Ishikawa (cell line): ENCODE measurements around the gene HSH2D.

Experiments
- CEBPB ChIP-seq: IDR thresholded peaks from 2 replicates; pipeline ENCODE4 v1.6.1; 2012
- CREB1 ChIP-seq: IDR thresholded peaks from 2 replicates; pipeline ENCODE4 v1.6.1; 2012; ENCODE audit warnings: low read depth
- EGR1 ChIP-seq: IDR thresholded peaks from 2 replicates; pipeline ENCODE4 v1.6.1; 2012
- EP300 ChIP-seq: IDR thresholded peaks from 2 replicates; pipeline ENCODE4 v1.6.1; 2012; ENCODE audit warnings: borderline replicate concordance
- FOXM1 ChIP-seq: IDR thresholded peaks from 2 replicates; pipeline ENCODE4 v1.6.1; 2012; ENCODE audit warnings: low read depth, borderline replicate concordance
- MAX ChIP-seq: IDR thresholded peaks from 2 replicates; pipeline ENCODE4 v1.6.1; 2012
- NFIC ChIP-seq: IDR thresholded peaks from 2 replicates; pipeline ENCODE4 v1.6.1; 2012
- RAD21 ChIP-seq: IDR thresholded peaks from 2 replicates; pipeline ENCODE4 v1.6.1; 2012; ENCODE audit warnings: low read depth
- TAF1 ChIP-seq: IDR thresholded peaks from 2 replicates; pipeline ENCODE4 v1.6.1; 2012; ENCODE audit warnings: low read depth, mild to moderate bottlenecking
- TCF12 ChIP-seq: IDR thresholded peaks from 2 replicates; pipeline ENCODE4 v1.6.1; 2012; ENCODE audit warnings: low read depth
- TEAD4 ChIP-seq: IDR thresholded peaks from 2 replicates; pipeline ENCODE4 v1.6.1; 2012
- USF1 ChIP-seq: IDR thresholded peaks from 2 replicates; pipeline ENCODE4 v1.6.1; 2012
- YY1 ChIP-seq: IDR thresholded peaks from 2 replicates; pipeline ENCODE4 v1.6.1; 2012; ENCODE audit warnings: low read depth
- ZBTB7A ChIP-seq: IDR thresholded peaks from 2 replicates; pipeline ENCODE4 v1.6.1; 2012; ENCODE audit warnings: low read depth
- TF ChIP-seq, protein P1 (sequence below): IDR thresholded peaks from 2 replicates; pipeline ENCODE4 v1.6.1; 2012; ENCODE audit warnings: low read depth, mild to moderate bottlenecking

Gene HSH2D

GRCh38 chr19:16197622-16198369, 54.3 kb downstream of the HSH2D start, which contains the start of gene AP1M1:
TSS of gene AP1M1 (plus strand) at chr19:16197911. CDS start at chr19:16198027, 116 bp downstream.
- peak; percentile 78; the same call in 1 of the 2 replicates for TF ChIP-seq MAX
- no peak for TF ChIP-seq RAD21
- TF ChIP-seq ZBTB7A, result peak; percentile 39; the same call in 1 of the 2 replicates
- TF ChIP-seq TAF1, result peak; percentile 79
- TF ChIP-seq CREB1, result no peak
- TF ChIP-seq, protein P1, sequence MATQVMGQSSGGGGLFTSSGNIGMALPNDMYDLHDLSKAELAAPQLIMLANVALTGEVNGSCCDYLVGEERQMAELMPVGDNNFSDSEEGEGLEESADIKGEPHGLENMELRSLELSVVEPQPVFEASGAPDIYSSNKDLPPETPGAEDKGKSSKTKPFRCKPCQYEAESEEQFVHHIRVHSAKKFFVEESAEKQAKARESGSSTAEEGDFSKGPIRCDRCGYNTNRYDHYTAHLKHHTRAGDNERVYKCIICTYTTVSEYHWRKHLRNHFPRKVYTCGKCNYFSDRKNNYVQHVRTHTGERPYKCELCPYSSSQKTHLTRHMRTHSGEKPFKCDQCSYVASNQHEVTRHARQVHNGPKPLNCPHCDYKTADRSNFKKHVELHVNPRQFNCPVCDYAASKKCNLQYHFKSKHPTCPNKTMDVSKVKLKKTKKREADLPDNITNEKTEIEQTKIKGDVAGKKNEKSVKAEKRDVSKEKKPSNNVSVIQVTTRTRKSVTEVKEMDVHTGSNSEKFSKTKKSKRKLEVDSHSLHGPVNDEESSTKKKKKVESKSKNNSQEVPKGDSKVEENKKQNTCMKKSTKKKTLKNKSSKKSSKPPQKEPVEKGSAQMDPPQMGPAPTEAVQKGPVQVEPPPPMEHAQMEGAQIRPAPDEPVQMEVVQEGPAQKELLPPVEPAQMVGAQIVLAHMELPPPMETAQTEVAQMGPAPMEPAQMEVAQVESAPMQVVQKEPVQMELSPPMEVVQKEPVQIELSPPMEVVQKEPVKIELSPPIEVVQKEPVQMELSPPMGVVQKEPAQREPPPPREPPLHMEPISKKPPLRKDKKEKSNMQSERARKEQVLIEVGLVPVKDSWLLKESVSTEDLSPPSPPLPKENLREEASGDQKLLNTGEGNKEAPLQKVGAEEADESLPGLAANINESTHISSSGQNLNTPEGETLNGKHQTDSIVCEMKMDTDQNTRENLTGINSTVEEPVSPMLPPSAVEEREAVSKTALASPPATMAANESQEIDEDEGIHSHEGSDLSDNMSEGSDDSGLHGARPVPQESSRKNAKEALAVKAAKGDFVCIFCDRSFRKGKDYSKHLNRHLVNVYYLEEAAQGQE, result no peak
- TF ChIP-seq CEBPB, result peak; percentile 50; the same call in 1 of the 2 replicates
- no peak for TF ChIP-seq FOXM1
- TF ChIP-seq EGR1, result no peak
- no peak for TF ChIP-seq USF1
- no peak for TF ChIP-seq TEAD4
- no peak for TF ChIP-seq NFIC
- no peak for TF ChIP-seq TCF12
- TF ChIP-seq YY1, result peak; percentile 74
- TF ChIP-seq EP300, result no peak

DNA sequence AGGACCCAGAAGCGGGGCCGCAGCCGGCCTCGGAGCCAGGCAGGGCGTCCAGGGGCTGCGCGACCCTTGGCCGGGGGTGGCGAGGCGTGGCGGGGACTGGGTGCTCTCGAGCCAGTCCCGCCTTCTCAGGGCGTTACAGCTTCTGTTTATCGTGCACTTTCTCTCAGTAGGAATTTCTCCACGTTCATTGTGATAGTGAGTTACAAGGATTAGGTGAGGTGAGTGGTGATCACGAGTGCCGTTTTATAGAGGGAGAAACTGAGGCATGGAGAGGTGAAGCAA, 54.8 kb downstream of the HSH2D start:
- no peak for TF ChIP-seq USF1
- TF ChIP-seq ZBTB7A, result 0 out of 2 replicates have a peak, but pooled peaks have one; percentile 0

GRCh38 chr19:16199275-16199932, 55.9 kb downstream of the HSH2D start:
- TF ChIP-seq EP300 (no peak), MAX (no peak), RAD21 (no peak), TEAD4 (no peak), ZBTB7A (no peak), EGR1 (no peak), USF1 (no peak), FOXM1 (no peak), TAF1 (no peak), YY1 (no peak), TCF12 (no peak), NFIC (no peak), CEBPB (no peak)
- TF ChIP-seq, protein P1, result no peak

GRCh38 chr19:16200038-16201010, 56.8 kb downstream of the HSH2D start:
- no peak for TF ChIP-seq TAF1
- no peak for TF ChIP-seq NFIC
- no peak for TF ChIP-seq FOXM1
- no peak for TF ChIP-seq ZBTB7A
- TF ChIP-seq MAX, result no peak
- no peak for TF ChIP-seq CREB1
- no peak for TF ChIP-seq YY1
- TF ChIP-seq USF1, result no peak
- TF ChIP-seq CEBPB, result no peak
- TF ChIP-seq EGR1, result no peak
- TF ChIP-seq TEAD4, result no peak
- TF ChIP-seq, protein P1, result no peak
- TF ChIP-seq TCF12, result no peak
- no peak for TF ChIP-seq RAD21
